IMR-90 (cell line): ENCODE results near the gene ANHX. TPM values are rescaled to one million over a fixed set of nuclear protein-coding genes. Genes with fewer than 3 reads are reported as not detected.

Source experiments
- ATAC-seq: fragments of 200-7000 bp; cut with Tn5 transposase; 2 replicates; pipeline ENCODE4 v1.9.1; 2020; ENCODE audit warnings: low read depth, mild to moderate bottlenecking, moderate library complexity
- BruUV-seq: library from RNA; stranded (reverse); fragments of 400-500 nt; replicated peaks from 2 replicates; lab custom pipeline; 2021; lab: Mats Ljungman, UMichigan
- CTCF ChIA-PET: fragments of 300-600 bp; formaldehyde crosslinking; extraction: SDS; loops from one replicate; lab custom pipeline; 2021; ENCODE audit warnings: antibody characterized with exemption; lab: Yijun Ruan, JAX
- POLR2A ChIA-PET: fragments of 300-600 bp; sonication (Branson Sonifier 250); formaldehyde crosslinking; loops from one replicate; lab custom pipeline; 2022; ENCODE audit warnings: antibody characterized with exemption; ENCODE audit not compliant: unreplicated experiment; lab: Charles Lee
- DNase-seq: peaks from one replicate; pipeline ENCODE4 v3.0.0; 2013
- H2AFZ ChIP-seq: replicated peaks from 2 replicates; pipeline ENCODE3; 2013; ENCODE audit warnings: low read length, mild to moderate bottlenecking; ENCODE audit not compliant: poor library complexity
- H2AK5ac ChIP-seq: 2 replicates; pipeline ENCODE4 v1.6.1; 2013; ENCODE audit warnings: low read depth, low read length, inconsistent platforms
- H2AK9ac ChIP-seq: replicated peaks from 2 replicates; pipeline ENCODE3; 2013; ENCODE audit warnings: mild to moderate bottlenecking, low read depth, low read length, moderate library complexity; ENCODE audit not compliant: poor library complexity
- H2BK120ac ChIP-seq: 2 replicates; pipeline ENCODE4 v1.6.1; 2013; ENCODE audit warnings: low read depth, low read length, inconsistent platforms
- H2BK15ac ChIP-seq: 3 replicates; pipeline ENCODE4 v1.6.1; 2013; ENCODE audit warnings: low read depth, low read length, inconsistent platforms
- H2BK20ac ChIP-seq: 2 replicates; pipeline ENCODE4 v1.6.1; 2013; ENCODE audit warnings: low read depth, mild to moderate bottlenecking, inconsistent platforms, low read length, moderate library complexity
- H2BK5ac ChIP-seq: 2 replicates; pipeline ENCODE4 v1.6.1; 2013; ENCODE audit warnings: mild to moderate bottlenecking, low read depth, low read length, inconsistent platforms; ENCODE audit not compliant: poor library complexity, severe bottlenecking
- H3K14ac ChIP-seq: replicated peaks from 2 replicates; pipeline ENCODE4 v1.6.1; 2013; ENCODE audit warnings: low read depth, low read length, inconsistent platforms
- H3K18ac ChIP-seq: 2 replicates; pipeline ENCODE4 v1.6.1; 2013; ENCODE audit warnings: low read depth, low read length, control low read depth
- H3K23ac ChIP-seq: 2 replicates; pipeline ENCODE4 v1.6.1; 2013; ENCODE audit warnings: low read depth, low read length, inconsistent platforms
- H3K27ac ChIP-seq: 2 replicates; pipeline ENCODE4 v1.5.1; 2013; ENCODE audit warnings: mild to moderate bottlenecking, control low read depth, low read length; ENCODE audit not compliant: insufficient read depth
- H3K27me3 ChIP-seq: 2 replicates; pipeline ENCODE4 v1.6.1; 2013; ENCODE audit warnings: low read length; ENCODE audit not compliant: control insufficient read depth, insufficient read depth
- H3K36me3 ChIP-seq: 2 replicates; pipeline ENCODE4 v1.6.1; 2013; ENCODE audit warnings: low read length, mixed read lengths; ENCODE audit not compliant: control insufficient read depth, insufficient read depth
- H3K4ac ChIP-seq: 2 replicates; pipeline ENCODE4 v1.6.1; 2013; ENCODE audit warnings: low read depth, low read length, inconsistent platforms
- H3K4me1 ChIP-seq: 2 replicates; pipeline ENCODE4 v1.6.1; 2013; ENCODE audit warnings: low read length, mixed read lengths; ENCODE audit not compliant: control insufficient read depth, insufficient read depth
- H3K4me2 ChIP-seq: 2 replicates; pipeline ENCODE4 v1.6.1; 2013; ENCODE audit warnings: low read depth, mild to moderate bottlenecking, control low read depth, low read length, moderate library complexity
- H3K4me3 ChIP-seq: 2 replicates; pipeline ENCODE4 v1.5.1; 2013; ENCODE audit warnings: low read depth, mild to moderate bottlenecking, control low read depth, low read length, moderate library complexity; ENCODE audit not compliant: insufficient read depth
- H3K56ac ChIP-seq: 2 replicates; pipeline ENCODE4 v1.6.1; 2013; ENCODE audit warnings: low read length, inconsistent platforms; ENCODE audit not compliant: insufficient read depth; ENCODE audit errors: extremely low read depth
- H3K79me1 ChIP-seq, 2 experiments: 2 replicates each; pipeline ENCODE4 v1.6.1; 2013; ENCODE audit warnings: low read length in 2 of 2, inconsistent platforms in 1 of 2, low read depth in 1 of 2
- H3K9ac ChIP-seq: 2 replicates; pipeline ENCODE4 v1.6.1; 2013; ENCODE audit warnings: low read depth, low read length, control low read depth
- H3K9me1 ChIP-seq: 2 replicates; pipeline ENCODE4 v1.6.1; 2013; ENCODE audit warnings: low read length, inconsistent platforms; ENCODE audit not compliant: insufficient read depth
- H3K9me3 ChIP-seq: 2 replicates; pipeline ENCODE4 v1.6.1; 2013; ENCODE audit warnings: low read length; ENCODE audit not compliant: control insufficient read depth, insufficient read depth
- H4K20me1 ChIP-seq: 2 replicates; pipeline ENCODE4 v1.6.1; 2013; ENCODE audit warnings: low read length, inconsistent platforms; ENCODE audit not compliant: insufficient read depth
- H4K5ac ChIP-seq: 2 replicates; pipeline ENCODE4 v1.6.1; 2013; ENCODE audit warnings: mild to moderate bottlenecking, low read depth, low read length, control low read depth
- H4K8ac ChIP-seq, 2 experiments: 2 replicates each; pipeline ENCODE4 v1.6.1; 2013; ENCODE audit warnings: low read depth in 2 of 2, low read length in 2 of 2, control low read depth in 1 of 2, inconsistent platforms in 1 of 2
- H4K91ac ChIP-seq: 2 replicates; pipeline ENCODE4 v1.6.1; 2013; ENCODE audit warnings: low read depth, low read length, inconsistent platforms; ENCODE audit not compliant: insufficient read depth
- BHLHE40 ChIP-seq: fragments of 150-350 bp; IDR thresholded peaks from 2 replicates; pipeline ENCODE4 v1.6.1; 2016; ENCODE audit warnings: mild to moderate bottlenecking, low read depth, low read length
- CTCF ChIP-seq: conservative IDR thresholded peaks from 2 replicates; pipeline ENCODE4 v1.5.1; 2012; ENCODE audit warnings: mild to moderate bottlenecking, low read depth, low read length, improper control_type of control experiment
- FOS ChIP-seq: fragments of 150-350 bp; IDR thresholded peaks from 2 replicates; pipeline ENCODE4 v1.6.1; 2016; ENCODE audit warnings: low read depth, low read length
- MAFK ChIP-seq: IDR thresholded peaks from 2 replicates; pipeline ENCODE4 v1.6.1; 2012; ENCODE audit warnings: low read depth, low read length, improper control_type of control experiment
- MXI1 ChIP-seq: IDR thresholded peaks from 2 replicates; pipeline ENCODE4 v1.6.1; 2012; ENCODE audit warnings: low read depth, mild to moderate bottlenecking, low read length, moderate library complexity, borderline replicate concordance
- SMC3 ChIP-seq: fragments of 150-350 bp; IDR thresholded peaks from 2 replicates; pipeline ENCODE4 v1.6.1; 2016; ENCODE audit warnings: low read depth, mild to moderate bottlenecking, antibody characterized with exemption, low read length, moderate library complexity
- WGBS, 2 experiments: methylation state at CpG; one replicate each; pipeline versions ENCODE4 v1.1.5 to v1.1.7; 2013; ENCODE audit warnings: missing lambda C conversion rate in 2 of 2; ENCODE audit not compliant: insufficient read length in 1 of 2; ENCODE audit errors: extremely low coverage in 2 of 2; 5-methylcytosine and 5-hydroxymethylcytosine counted together
- dilution Hi-C: fragments of 300-500 bp; cut with HindIII; formaldehyde crosslinking; loops from one replicate; pipeline ENCODE4 v1.14.3; 2018; ENCODE audit warnings: low sequenced_read_pairs; ENCODE audit not compliant: unreplicated experiment
- in situ Hi-C: fragments of 300-500 bp; cut with MboI; formaldehyde crosslinking; loops from 3 replicates; pipeline ENCODE4 v1.14.3; 2019; ENCODE audit warnings: low sequenced_read_pairs, inconsistent platforms, mixed read lengths
- intact Hi-C: fragments of 100-400 bp; cut with micrococcal nuclease; formaldehyde crosslinking; loops from 2 replicates; pipeline ENCODE4 v1.10.0; 2022
- polyA plus RNA-seq, 3 experiments: library from polyadenylated mRNA; depleted of rRNA; stranded (reverse); fragments of >200 nt; gene quantifications; 2 replicates each; pipeline ENCODE4 v1.2.3, GENCODE V29; 2012; ENCODE audit warnings: low replicate concordance in 1 of 3
- total RNA-seq: library from RNA; depleted of rRNA; stranded (reverse); fragments of >200 nt; gene quantifications from 2 replicates; pipeline ENCODE4 v1.2.3, GENCODE V29; 2012
- TF ChIP-seq, protein P1 (sequence below): fragments of 150-350 bp; IDR thresholded peaks from 2 replicates; pipeline ENCODE4 v1.6.1; 2016; ENCODE audit warnings: low read depth, mild to moderate bottlenecking, low read length, moderate library complexity, borderline replicate concordance

The ANHX gene
- total and polyA plus RNA-seq, 2 of the 4 experiments (the other 2 are of a cell fraction) = not detected

DNA sequence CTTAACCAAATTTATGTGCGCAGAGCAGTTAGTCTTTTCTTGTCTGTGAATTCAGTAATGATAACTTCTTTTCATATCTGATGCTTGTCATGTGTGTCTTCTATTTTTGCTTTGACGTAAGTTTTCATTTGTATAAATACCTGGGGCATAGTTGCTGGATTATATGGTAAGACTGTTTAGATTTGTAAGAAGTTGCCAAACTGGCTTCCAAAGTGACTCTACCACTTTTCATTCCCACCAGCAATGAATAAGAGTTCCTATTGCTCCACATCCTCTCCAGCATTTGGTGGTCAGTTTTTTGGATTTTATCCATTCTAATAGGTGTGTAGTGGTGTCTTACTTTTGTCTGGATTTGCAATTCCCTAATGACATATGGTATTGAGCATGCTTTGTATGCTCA is 45.5 kb downstream of the ANHX start:
- no peak overlapping the region for H3K14ac ChIP-seq
- H2BK120ac ChIP-seq = no peak overlapping the region
- no peak overlapping the region for H2BK20ac ChIP-seq
- in situ Hi-C loops (no loop called here), dilution Hi-C loops (no loop called here), intact Hi-C loops (no loop called here)
- H3K9me1 ChIP-seq = no peaks in the 10 kb centered on the region
- no peak overlapping the region for H2AK5ac ChIP-seq
- H2BK15ac ChIP-seq = no peak overlapping the region
- WGBS, 2 experiments = no CpG with 5 or more reads among the region's 2 CpGs
- no peak overlapping the region for H4K5ac ChIP-seq
- H3K9ac ChIP-seq = no peak overlapping the region
- no peak overlapping the region for H3K23ac ChIP-seq
- no peak for TF ChIP-seq FOS
- no peak for TF ChIP-seq MAFK
- TF ChIP-seq BHLHE40 = no peak
- TF ChIP-seq SMC3 = no peak
- TF ChIP-seq MXI1 = no peak
- TF ChIP-seq CTCF = no peak
- TF ChIP-seq, protein P1, sequence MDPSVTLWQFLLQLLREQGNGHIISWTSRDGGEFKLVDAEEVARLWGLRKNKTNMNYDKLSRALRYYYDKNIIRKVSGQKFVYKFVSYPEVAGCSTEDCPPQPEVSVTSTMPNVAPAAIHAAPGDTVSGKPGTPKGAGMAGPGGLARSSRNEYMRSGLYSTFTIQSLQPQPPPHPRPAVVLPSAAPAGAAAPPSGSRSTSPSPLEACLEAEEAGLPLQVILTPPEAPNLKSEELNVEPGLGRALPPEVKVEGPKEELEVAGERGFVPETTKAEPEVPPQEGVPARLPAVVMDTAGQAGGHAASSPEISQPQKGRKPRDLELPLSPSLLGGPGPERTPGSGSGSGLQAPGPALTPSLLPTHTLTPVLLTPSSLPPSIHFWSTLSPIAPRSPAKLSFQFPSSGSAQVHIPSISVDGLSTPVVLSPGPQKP = no peak
- H4K8ac ChIP-seq = no peak overlapping the region
- peaks cover 79% of the 10 kb centered on the region for H3K9me3 ChIP-seq
- no peaks in the 10 kb centered on the region for H3K27me3 ChIP-seq
- H3K36me3 ChIP-seq = peaks cover 82% of the 10 kb centered on the region
- ChIA-PET POLR2A (no interaction called here), CTCF (interaction anchor here (0.7 kb wide), 1 partner anchor 20 kb away, joined by 3 read pairs; no protein-coding TSS in a partner anchor)
- no TSS peak for BruUV-seq
- ATAC-seq (no peak), DNase-seq (no peak)
- H3K79me1 ChIP-seq = peaks cover 0 to 8% of the 10 kb centered on the region in 2 experiments; a peak in 2 of 4 replicates
- no peak overlapping the region for H4K91ac ChIP-seq
- no peak overlapping the region for H3K4me3 ChIP-seq
- no peak overlapping the region for H3K4ac ChIP-seq
- H4K20me1 ChIP-seq = no peaks in the 10 kb centered on the region
- H3K18ac ChIP-seq = no peak overlapping the region
- no peaks in the 10 kb centered on the region for H3K4me1 ChIP-seq
- H2AK9ac ChIP-seq = no peak overlapping the region
- no peak overlapping the region for H3K56ac ChIP-seq
- no peak overlapping the region for H2AFZ ChIP-seq
- no peak overlapping the region for H3K27ac ChIP-seq
- H2BK5ac ChIP-seq = no peak overlapping the region
- no peak overlapping the region for H3K4me2 ChIP-seq
